PC-9 (cell line): Measurements from ENCODE around the gene PHACTR4.

ENCODE experiments used
- CTCF ChIP-seq: fragments of 200-600 bp; sonication (generic); conservative IDR thresholded peaks from 2 replicates; pipeline ENCODE4 v1.6.1; 2017; ENCODE audit warnings: mixed run types, antibody characterized with exemption, mild to moderate bottlenecking, moderate library complexity
- EZH2 ChIP-seq: fragments of 200-600 bp; sonication (generic); IDR thresholded peaks from 2 replicates; pipeline ENCODE4 v1.8.0; 2017; ENCODE audit warnings: antibody characterized with exemption, low read depth

GRCh38 chr1:28394136-28394535 is 24.6 kb downstream of the PHACTR4 start:
- TF ChIP-seq CTCF: no peak
- no peak for TF ChIP-seq EZH2
